ENCODE data around the gene RIMS1. TPM values are rescaled to one million over a fixed set of nuclear protein-coding genes. Genes with fewer than 3 reads are reported as not detected.
"Not testable (repeated sequence)": the region's sequence is repeated elsewhere in the genome, so short reads cannot be mapped to it uniquely, and the experiment has no call there.

RIMS1 gene
- total RNA-seq, 2 donors from 2014 or later, result 3.5 to 5.7 TPM

- Histone ChIP-seq H3K4me3 (no peak overlapping the region), H3K36me3 (no peaks in the 10 kb centered on the region), H3K9me3 (no peaks in the 10 kb centered on the region), H3K27me3 (replicated peaks; ENCODE audit: insufficient read depth) (no peaks in the 10 kb centered on the region), H3K27ac (no peak overlapping the region), H3K4me1 (ENCODE audit: control insufficient read depth in 1 of 2, low read depth in 2 of 2) (no peaks in the 10 kb centered on the region)
- TF ChIP-seq CTCF (IDR thresholded peaks at IDR 0.05), result no peak
- ATAC-seq (ENCODE audit: insufficient number of reproducible peaks, low FRiP score, low read depth) (no peak), DNase-seq (ENCODE audit: low spot score) (no peak)
Measured at GRCh38 chr6:72328775-72329174, 442.4 kb downstream of the RIMS1 start.

GRCh38 chr6:72335203-72335602 is 448.9 kb downstream of the RIMS1 start:
- not testable (repeated sequence) for H3K4me3 ChIP-seq; H3K27ac ChIP-seq; H3K27me3 ChIP-seq (replicated peaks; ENCODE audit: insufficient read depth); ATAC-seq (ENCODE audit: insufficient number of reproducible peaks, low FRiP score, low read depth); H3K4me1 ChIP-seq (ENCODE audit: control insufficient read depth in 1 of 2, low read depth in 2 of 2); H3K9me3 ChIP-seq; DNase-seq (ENCODE audit: low spot score); H3K36me3 ChIP-seq

- DNase-seq (ENCODE audit: low spot score) (no peak), ATAC-seq (ENCODE audit: insufficient number of reproducible peaks, low FRiP score, low read depth) (no peak)
- H3K27ac ChIP-seq, result no peak overlapping the region
- no peak for TF ChIP-seq CTCF (IDR thresholded peaks at IDR 0.05)
- H3K4me1 ChIP-seq (ENCODE audit: control insufficient read depth in 1 of 2, low read depth in 2 of 2), result no peaks in the 10 kb centered on the region
- no peak overlapping the region for H3K4me3 ChIP-seq
- H3K36me3 ChIP-seq, result no peaks in the 10 kb centered on the region
- no peaks in the 10 kb centered on the region for H3K9me3 ChIP-seq
- no peaks in the 10 kb centered on the region for H3K27me3 ChIP-seq (replicated peaks; ENCODE audit: insufficient read depth)
Measured at GRCh38 chr6:72348926-72349325, 462.6 kb downstream of the RIMS1 start.

GRCh38 chr6:72350296-72350881 is 464.0 kb downstream of the RIMS1 start:
- no peak for DNase-seq (ENCODE audit: low spot score)
- H3K36me3 ChIP-seq, result no peaks in the 10 kb centered on the region
- no peak overlapping the region for H3K4me3 ChIP-seq
- TF ChIP-seq CTCF (IDR thresholded peaks at IDR 0.05), result no peak
- H3K27ac ChIP-seq, result no peak overlapping the region
- ATAC-seq (ENCODE audit: insufficient number of reproducible peaks, low FRiP score, low read depth), result no peak
- H3K9me3 ChIP-seq, result no peaks in the 10 kb centered on the region
- H3K27me3 ChIP-seq (replicated peaks; ENCODE audit: insufficient read depth), result no peaks in the 10 kb centered on the region
- no peaks in the 10 kb centered on the region for H3K4me1 ChIP-seq (ENCODE audit: control insufficient read depth in 1 of 2, low read depth in 2 of 2)

- peaks cover 0 to 6% of the 10 kb centered on the region in 2 donors for H3K4me1 ChIP-seq (ENCODE audit: control insufficient read depth in 1 of 2, low read depth in 2 of 2)
- H3K27me3 ChIP-seq (replicated peaks; ENCODE audit: insufficient read depth), result no peaks in the 10 kb centered on the region
- ATAC-seq (ENCODE audit: insufficient number of reproducible peaks, low FRiP score, low read depth) (no peak), DNase-seq (ENCODE audit: low spot score) (peak; percentile 8)
- H3K9me3 ChIP-seq, result no peaks in the 10 kb centered on the region
- H3K36me3 ChIP-seq, result no peaks in the 10 kb centered on the region
- no peak for TF ChIP-seq CTCF (IDR thresholded peaks at IDR 0.05)
- H3K27ac ChIP-seq, result no peak overlapping the region
- H3K4me3 ChIP-seq, result no peak overlapping the region
Measured at GRCh38 chr6:72363844-72364740, 477.7 kb downstream of the RIMS1 start.
